ENCODE measurements around the gene AMZ2.
"Not testable (repeated sequence)": the region's sequence is repeated elsewhere in the genome, so short reads cannot be mapped to it uniquely, and the experiment has no call there.

- not testable (repeated sequence) for TF ChIP-seq CTCF (IDR thresholded peaks at IDR 0.05; ENCODE audit: low read length); EZH2 (IDR thresholded peaks at IDR 0.05; ENCODE audit: borderline replicate concordance, low read length)
Observed at GRCh38 chr17:68262467-68262866, 14.6 kb downstream of the AMZ2 start.

All from OCI-LY1 (cell line).